ENCODE measurements around the gene MDM4. TPM values are rescaled to one million over a fixed set of nuclear protein-coding genes. Genes with fewer than 3 reads are reported as not detected.

Gene MDM4
- total RNA-seq, 4 donors from 2014 or later = 64.3 to 140 (median 109) TPM

GRCh38 chr1:204584699-204585372 lies 68.6 kb downstream of the MDM4 start:
- WGBS, 2 donors (ENCODE audit: low coverage in 1 of 2) = 76 to 90% methylated on average over 1 to 11 of the region's 11 CpGs
- Histone ChIP-seq H3K4me3 (no peak overlapping the region), H3K27me3 (no peaks in the 10 kb centered on the region), H3K27ac (no peak overlapping the region), H3K4me1 (peaks cover 0 to 3% (median 0%) of the 10 kb centered on the region in 4 donors), H3K36me3 (no peaks in the 10 kb centered on the region), H3K9me3 (no peaks in the 10 kb centered on the region)
- TF ChIP-seq EP300 (IDR thresholded peaks at IDR 0.05; ENCODE audit: low read depth) (no peak), POLR2AphosphoS5 (IDR thresholded peaks at IDR 0.05) (no peak), POLR2A (IDR thresholded peaks at IDR 0.05) (no peak)
- TF ChIP-seq, protein P1, sequence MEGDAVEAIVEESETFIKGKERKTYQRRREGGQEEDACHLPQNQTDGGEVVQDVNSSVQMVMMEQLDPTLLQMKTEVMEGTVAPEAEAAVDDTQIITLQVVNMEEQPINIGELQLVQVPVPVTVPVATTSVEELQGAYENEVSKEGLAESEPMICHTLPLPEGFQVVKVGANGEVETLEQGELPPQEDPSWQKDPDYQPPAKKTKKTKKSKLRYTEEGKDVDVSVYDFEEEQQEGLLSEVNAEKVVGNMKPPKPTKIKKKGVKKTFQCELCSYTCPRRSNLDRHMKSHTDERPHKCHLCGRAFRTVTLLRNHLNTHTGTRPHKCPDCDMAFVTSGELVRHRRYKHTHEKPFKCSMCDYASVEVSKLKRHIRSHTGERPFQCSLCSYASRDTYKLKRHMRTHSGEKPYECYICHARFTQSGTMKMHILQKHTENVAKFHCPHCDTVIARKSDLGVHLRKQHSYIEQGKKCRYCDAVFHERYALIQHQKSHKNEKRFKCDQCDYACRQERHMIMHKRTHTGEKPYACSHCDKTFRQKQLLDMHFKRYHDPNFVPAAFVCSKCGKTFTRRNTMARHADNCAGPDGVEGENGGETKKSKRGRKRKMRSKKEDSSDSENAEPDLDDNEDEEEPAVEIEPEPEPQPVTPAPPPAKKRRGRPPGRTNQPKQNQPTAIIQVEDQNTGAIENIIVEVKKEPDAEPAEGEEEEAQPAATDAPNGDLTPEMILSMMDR (IDR thresholded peaks at IDR 0.05) = no peak
- peak; percentile 31 for DNase-seq
- in situ Hi-C loops (cut with MboI; ENCODE audit: low pct_ligation_motif_present in 1 of 4, low pct_unique_long_range_greater_than_20kb in 1 of 4, low sequenced_read_pairs in 3 of 4) = no loop called here
- intact Hi-C loops (cut with DNase I; ENCODE audit: low total_unique reads) = no loop called here

DNA sequence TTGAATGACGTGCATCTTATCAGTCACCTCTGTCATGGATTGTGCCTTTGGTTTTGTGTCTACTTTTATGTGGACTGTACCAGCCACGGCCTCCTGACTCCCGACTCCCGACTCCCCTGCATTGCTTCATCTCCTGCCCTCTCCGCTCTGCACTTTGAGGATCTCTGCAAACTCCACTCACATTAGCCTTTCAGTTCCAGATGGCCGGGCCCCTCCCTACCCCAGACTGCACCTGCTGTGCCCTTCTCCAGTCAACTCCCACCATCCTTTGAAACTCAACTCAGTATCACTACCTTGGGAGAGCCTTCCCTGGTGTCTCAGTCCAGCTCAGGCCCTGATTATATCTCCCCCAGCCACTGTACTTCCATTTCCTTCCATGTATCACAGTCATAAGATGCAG lies 71.4 kb downstream of the MDM4 start:
- intact Hi-C loops (cut with DNase I; ENCODE audit: low total_unique reads) (no loop called here), in situ Hi-C loops (cut with MboI; ENCODE audit: low pct_ligation_motif_present in 1 of 4, low pct_unique_long_range_greater_than_20kb in 1 of 4, low sequenced_read_pairs in 3 of 4) (no loop called here)
- peaks cover 0 to 8% (median 2%) of the 10 kb centered on the region in 4 donors for H3K4me1 ChIP-seq
- H3K9me3 ChIP-seq = no peaks in the 10 kb centered on the region
- H3K4me3 ChIP-seq = no peak overlapping the region
- DNase-seq = no peak
- H3K36me3 ChIP-seq = no peaks in the 10 kb centered on the region
- WGBS, 2 donors (ENCODE audit: low coverage in 1 of 2) = 90 to 95% methylated on average over 4 to 5 of the region's 6 CpGs
- TF ChIP-seq, protein P1 (IDR thresholded peaks at IDR 0.05) = no peak
- no peak for TF ChIP-seq EP300 (IDR thresholded peaks at IDR 0.05; ENCODE audit: low read depth)
- no peak for TF ChIP-seq POLR2AphosphoS5 (IDR thresholded peaks at IDR 0.05)
- TF ChIP-seq POLR2A (IDR thresholded peaks at IDR 0.05) = no peak
- no peak overlapping the region for H3K27ac ChIP-seq
- H3K27me3 ChIP-seq = no peaks in the 10 kb centered on the region

GRCh38 chr1:204588826-204589225 lies 72.6 kb downstream of the MDM4 start:
- DNase-seq = no peak
- peaks cover 0 to 9% (median 2%) of the 10 kb centered on the region in 4 donors for H3K4me1 ChIP-seq
- no peak overlapping the region for H3K27ac ChIP-seq
- TF ChIP-seq EP300 (IDR thresholded peaks at IDR 0.05; ENCODE audit: low read depth) (no peak), POLR2AphosphoS5 (IDR thresholded peaks at IDR 0.05) (no peak)
- intact Hi-C loops (cut with DNase I; ENCODE audit: low total_unique reads) (no loop called here), in situ Hi-C loops (cut with MboI; ENCODE audit: low pct_ligation_motif_present in 1 of 4, low pct_unique_long_range_greater_than_20kb in 1 of 4, low sequenced_read_pairs in 3 of 4) (no loop called here)
- no peaks in the 10 kb centered on the region for H3K9me3 ChIP-seq
- H3K36me3 ChIP-seq = no peaks in the 10 kb centered on the region
- WGBS, 2 donors (ENCODE audit: low coverage in 1 of 2) = 86 to 88% methylated on average over 3 to 5 of the region's 5 CpGs
- no peak overlapping the region for H3K4me3 ChIP-seq
- H3K27me3 ChIP-seq = no peaks in the 10 kb centered on the region

- in situ Hi-C loops (cut with MboI; ENCODE audit: low pct_ligation_motif_present in 1 of 4, low pct_unique_long_range_greater_than_20kb in 1 of 4, low sequenced_read_pairs in 3 of 4) = no loop called here
- intact Hi-C loops (cut with DNase I; ENCODE audit: low total_unique reads) = no loop called here
These were observed 73.3 kb downstream of the MDM4 start for GRCh38 chr1:204589409-204590038.

More at GRCh38 chr1:204589409-204590038, 73.3 kb downstream of the MDM4 start:
- Histone ChIP-seq H3K4me3 (no peak overlapping the region), H3K36me3 (no peaks in the 10 kb centered on the region), H3K27me3 (no peaks in the 10 kb centered on the region), H3K4me1 (peaks cover 0 to 9% (median 2%) of the 10 kb centered on the region in 4 donors), H3K27ac (no peak overlapping the region), H3K9me3 (no peaks in the 10 kb centered on the region)
- WGBS, 2 donors (ENCODE audit: low coverage in 1 of 2) = 78 to 100% methylated on average over 4 to 8 of the region's 8 CpGs
- DNase-seq = no peak
- TF ChIP-seq, protein P1 (IDR thresholded peaks at IDR 0.05) = no peak

Data from transverse colon (tissue), 4 donors.